Smooth muscle cell (in vitro differentiated cells): ENCODE data around the gene HSPA12B. TPM values are rescaled to one million over a fixed set of nuclear protein-coding genes. Genes with fewer than 3 reads are reported as not detected.

Experiments
- DNase-seq: peaks from one replicate; lab custom pipeline; 2025; ENCODE audit not compliant: unreplicated experiment; lab: John Stamatoyannopoulos, UW
- H2AFZ ChIP-seq: fragments of 200-600 bp; sonication (generic); 2 replicates; pipeline ENCODE4 v1.6.0; 2016; ENCODE audit warnings: antibody characterized with exemption, low read depth, mild to moderate bottlenecking
- H3F3A ChIP-seq: fragments of 200-600 bp; sonication (generic); 2 replicates; pipeline ENCODE4 v1.6.0; 2017; ENCODE audit warnings: antibody characterized with exemption, low read depth
- H3K27ac ChIP-seq: fragments of 200-600 bp; sonication (generic); 2 replicates; pipeline ENCODE4 v1.5.1; 2016; ENCODE audit warnings: low read depth, mild to moderate bottlenecking
- H3K27me3 ChIP-seq: fragments of 200-600 bp; sonication (generic); 2 replicates; pipeline ENCODE4 v1.6.1; 2016; ENCODE audit warnings: low read depth, mild to moderate bottlenecking
- H3K36me3 ChIP-seq: fragments of 200-600 bp; sonication (generic); 2 replicates; pipeline ENCODE4 v1.5.1; 2016; ENCODE audit warnings: low read depth
- H3K4me1 ChIP-seq: fragments of 200-600 bp; sonication (generic); 2 replicates; pipeline ENCODE4 v1.5.1; 2016; ENCODE audit warnings: low read depth
- H3K4me2 ChIP-seq: fragments of 200-600 bp; sonication (generic); 2 replicates; pipeline ENCODE4 v1.6.0; 2016; ENCODE audit warnings: mild to moderate bottlenecking
- H3K4me3 ChIP-seq: fragments of 200-600 bp; sonication (generic); 2 replicates; pipeline ENCODE4 v1.5.1; 2016; ENCODE audit warnings: mild to moderate bottlenecking
- H3K79me2 ChIP-seq: fragments of 200-600 bp; sonication (generic); 2 replicates; pipeline ENCODE4 v1.6.0; 2016; ENCODE audit warnings: low read depth, mild to moderate bottlenecking
- H3K9ac ChIP-seq: fragments of 200-600 bp; sonication (generic); 2 replicates; pipeline ENCODE4 v1.6.0; 2016; ENCODE audit warnings: low read depth
- H3K9me3 ChIP-seq: fragments of 200-600 bp; sonication (generic); replicated peaks from 2 replicates; pipeline ENCODE4 v1.5.1; 2016; ENCODE audit warnings: low read depth
- H4K20me1 ChIP-seq: fragments of 200-600 bp; sonication (generic); 2 replicates; pipeline ENCODE4 v1.6.0; 2016; ENCODE audit warnings: low read depth
- CTCF ChIP-seq: fragments of 200-600 bp; sonication (generic); IDR thresholded peaks from 2 replicates; pipeline ENCODE4 v1.5.1; 2017; ENCODE audit warnings: borderline replicate concordance, mild to moderate bottlenecking, antibody characterized with exemption; ENCODE audit not compliant: insufficient read depth, poor library complexity, severe bottlenecking
- WGBS: methylation state at CpG from one replicate; pipeline ENCODE4 v1.1.7; 2016; ENCODE audit warnings: low lambda C conversion rate; 5-methylcytosine and 5-hydroxymethylcytosine counted together
- polyA plus RNA-seq: library from polyadenylated mRNA; unstranded; fragments of >200 nt; fragmentation: Nextera tagmentation; extraction: Ambion mirVana; gene quantifications from 2 replicates; pipeline ENCODE4 v1.2.1, GENCODE V29; 2016
- total RNA-seq: library from RNA; depleted of rRNA; stranded (reverse); fragments of >200 nt; gene quantifications from 2 replicates; pipeline ENCODE4 v1.2.3, GENCODE V29; 2014

Gene HSPA12B
- total and polyA plus RNA-seq, 2 experiments from 2014 or later = 0.04 to 1.0 TPM

DNA sequence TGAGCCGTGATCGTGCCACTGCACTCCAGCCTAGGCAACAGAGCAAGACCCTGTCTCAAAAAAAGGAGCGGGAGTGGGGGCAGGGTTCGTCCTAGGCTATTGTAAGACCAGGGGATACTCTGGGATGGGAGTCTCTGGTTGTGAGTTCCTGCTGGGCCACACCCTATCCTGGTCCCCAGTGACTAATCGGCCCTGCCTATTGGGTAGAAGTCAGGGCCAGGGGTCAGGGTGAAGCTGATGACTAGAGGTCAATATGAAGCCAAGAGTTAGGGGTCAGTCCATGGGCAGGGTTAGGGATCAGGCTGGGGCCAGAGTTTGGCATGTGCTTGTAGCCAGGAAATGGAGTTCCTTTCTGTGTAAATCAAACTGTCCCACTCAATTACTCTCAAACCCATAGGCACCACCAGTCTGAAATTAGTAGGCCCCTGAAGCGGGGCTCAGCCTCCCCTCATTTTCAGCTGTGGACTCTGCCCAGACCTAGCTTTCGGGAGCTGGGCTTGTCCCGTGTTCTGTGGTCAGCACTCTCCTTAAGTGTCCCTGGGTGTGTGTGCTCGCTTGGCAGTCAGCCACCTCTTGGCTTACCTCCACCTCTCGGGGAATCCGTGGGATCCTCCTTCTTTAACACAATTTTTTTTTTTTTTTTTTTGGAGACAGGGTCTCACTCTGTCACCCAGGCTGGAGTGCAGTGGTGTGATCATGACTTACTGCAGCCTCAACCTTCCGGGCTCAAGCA lies 1.8 kb downstream of the HSPA12B start:
- H3F3A ChIP-seq = no peaks in the 10 kb centered on the region
- H3K9ac ChIP-seq = no peak overlapping the region
- H2AFZ ChIP-seq = no peak overlapping the region
- no peak overlapping the region for H3K27ac ChIP-seq
- DNase-seq = no peak
- no peaks in the 10 kb centered on the region for H3K36me3 ChIP-seq
- no peaks in the 10 kb centered on the region for H3K9me3 ChIP-seq
- no peaks in the 10 kb centered on the region for H4K20me1 ChIP-seq
- no peak overlapping the region for H3K4me2 ChIP-seq
- no peak overlapping the region for H3K4me3 ChIP-seq
- no peaks in the 10 kb centered on the region for H3K79me2 ChIP-seq
- WGBS = 79% methylated on average over 12 of the region's 12 CpGs
- TF ChIP-seq CTCF = no peak
- no peaks in the 10 kb centered on the region for H3K4me1 ChIP-seq
- H3K27me3 ChIP-seq = no peaks in the 10 kb centered on the region

DNA sequence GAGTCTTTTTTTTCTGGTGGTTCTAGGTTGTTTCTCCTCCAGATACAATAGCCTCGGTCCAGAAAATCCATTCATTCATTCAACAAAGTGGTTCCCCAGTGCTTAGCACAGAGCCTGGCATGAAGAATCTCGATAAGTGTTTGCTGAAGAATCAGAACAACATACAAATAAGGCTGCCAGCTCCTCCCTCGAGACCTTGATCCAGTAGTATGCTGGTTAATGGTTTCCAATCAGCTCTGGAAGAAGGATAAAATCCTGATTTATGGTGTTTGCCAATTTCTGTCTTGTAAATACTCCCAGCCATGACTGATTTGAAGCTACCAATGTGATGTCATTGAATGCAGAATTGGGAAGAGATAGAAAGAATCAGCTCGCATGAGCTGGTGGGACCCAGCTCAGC lies 3.3 kb downstream of the HSPA12B start:
- H3K9me3 ChIP-seq = no peaks in the 10 kb centered on the region
- H3K4me1 ChIP-seq = no peaks in the 10 kb centered on the region
- H2AFZ ChIP-seq = no peak overlapping the region
- TF ChIP-seq CTCF = no peak
- no peak overlapping the region for H3K9ac ChIP-seq
- no peak overlapping the region for H3K4me2 ChIP-seq
- no peak for DNase-seq
- H3K4me3 ChIP-seq = no peak overlapping the region
- no peaks in the 10 kb centered on the region for H4K20me1 ChIP-seq
- H3K27me3 ChIP-seq = no peaks in the 10 kb centered on the region
- no peak overlapping the region for H3K27ac ChIP-seq
- no peaks in the 10 kb centered on the region for H3K36me3 ChIP-seq
- no peaks in the 10 kb centered on the region for H3F3A ChIP-seq
- no peaks in the 10 kb centered on the region for H3K79me2 ChIP-seq
- 94% methylated on average over 4 of the region's 4 CpGs for WGBS

DNA sequence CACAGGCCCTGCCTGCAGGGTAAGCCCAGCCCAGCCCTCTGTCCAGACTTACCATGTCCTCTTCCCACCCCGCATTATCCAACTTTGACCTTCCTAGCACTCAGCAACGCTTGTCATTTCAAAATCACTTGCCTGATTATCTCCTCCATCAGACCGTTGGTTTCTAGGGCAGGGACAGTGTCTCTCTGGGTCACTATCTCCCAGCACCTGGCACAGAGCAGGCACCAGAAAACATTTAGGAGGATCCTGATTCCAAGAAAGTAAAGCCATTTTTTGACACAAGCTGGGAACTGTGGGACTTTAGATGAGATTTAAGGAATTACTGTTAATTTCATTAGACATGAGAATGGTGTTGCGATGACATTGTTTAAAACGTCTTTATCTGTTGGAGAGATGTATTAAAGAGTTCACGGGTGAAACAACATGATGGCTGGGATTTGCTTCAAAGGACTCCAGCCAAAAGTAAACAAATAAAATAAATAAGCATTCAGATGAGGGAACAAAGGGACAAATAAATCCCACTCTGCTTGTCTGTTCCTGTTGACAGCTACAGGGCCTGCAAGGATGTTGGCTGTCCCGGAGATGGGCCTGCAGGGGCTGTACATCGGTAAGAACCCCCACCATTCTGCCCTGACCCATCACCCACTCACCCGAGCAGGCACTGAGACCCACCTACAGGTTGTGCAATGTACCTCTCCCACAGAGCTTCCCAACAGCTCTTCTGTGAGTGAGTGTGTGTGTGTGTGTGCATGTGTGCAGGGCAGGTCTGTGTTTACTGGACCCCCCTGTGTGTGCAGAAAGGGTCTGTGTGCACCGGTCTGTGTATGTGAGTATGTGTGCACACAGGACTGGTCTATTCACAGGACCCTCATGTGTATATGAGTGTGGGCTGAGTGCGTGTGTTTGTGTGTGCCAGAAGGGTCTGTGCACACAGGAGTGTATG lies 5.9 kb downstream of the HSPA12B start:
- H3K27ac ChIP-seq = no peak overlapping the region
- 77% methylated on average over 11 of the region's 11 CpGs for WGBS
- no peaks in the 10 kb centered on the region for H3K9me3 ChIP-seq
- H3K4me2 ChIP-seq = no peak overlapping the region
- H3K79me2 ChIP-seq = no peaks in the 10 kb centered on the region
- H3K27me3 ChIP-seq = no peaks in the 10 kb centered on the region
- no peak overlapping the region for H2AFZ ChIP-seq
- H3F3A ChIP-seq = no peaks in the 10 kb centered on the region
- no peak for TF ChIP-seq CTCF
- H3K36me3 ChIP-seq = no peaks in the 10 kb centered on the region
- no peak overlapping the region for H3K9ac ChIP-seq
- no peaks in the 10 kb centered on the region for H4K20me1 ChIP-seq
- DNase-seq = no peak
- H3K4me1 ChIP-seq = no peaks in the 10 kb centered on the region
- H3K4me3 ChIP-seq = no peak overlapping the region
